Astrocyte (in vitro differentiated cells and primary cell): Measurements from ENCODE around the gene PRRT1.

ENCODE experiments used
- CTCF ChIP-seq: IDR thresholded peaks from 2 replicates; pipeline ENCODE4 v1.5.1; 2011; ENCODE audit warnings: low read depth, mild to moderate bottlenecking, inconsistent platforms, low read length, moderate library complexity; ENCODE audit not compliant: insufficient read depth
- EZH2 ChIP-seq: IDR thresholded peaks from 2 replicates; pipeline ENCODE4 v1.6.1; 2012; ENCODE audit warnings: mild to moderate bottlenecking, low read length, inconsistent platforms; ENCODE audit not compliant: insufficient read depth

- no peak for TF ChIP-seq CTCF
- no peak for TF ChIP-seq EZH2
These were observed 36.8 kb upstream of the PRRT1 start for GRCh38 chr6:32188381-32189068.
